T-helper 2 cell treated with Interferon-gamma antibody and Interleukin-4, amounts not matched to agents 5 μg/mL and 100 μg/mL, for 36 hours (primary cell): ENCODE data around the gene TDRD5.

Source experiments
- DNase-seq: peaks from one replicate; pipeline ENCODE4 v3.0.0; 2021; ENCODE audit warnings: low spot score
- H3K27ac Mint-ChIP-seq: one replicate; pipeline ENCODE4 v1.8.0; 2021; ENCODE audit warnings: mild to moderate bottlenecking, mixed read lengths
- H3K27me3 Mint-ChIP-seq: one replicate; pipeline ENCODE4 v1.8.0; 2021; ENCODE audit warnings: low read depth, mixed read lengths
- H3K36me3 Mint-ChIP-seq: one replicate; pipeline ENCODE4 v1.8.0; 2021; ENCODE audit warnings: low read depth, mixed read lengths
- H3K4me1 Mint-ChIP-seq: one replicate; pipeline ENCODE4 v1.8.0; 2021; ENCODE audit warnings: low read depth, mixed read lengths
- H3K4me3 Mint-ChIP-seq: one replicate; pipeline ENCODE4 v1.8.0; 2022; ENCODE audit warnings: mild to moderate bottlenecking, moderate library complexity, mixed read lengths
- H3K9me3 Mint-ChIP-seq: one replicate; pipeline ENCODE4 v1.8.0; 2021; ENCODE audit warnings: mixed read lengths

TDRD5 gene

GRCh38 chr1:179591592-179592580 lies at the start of gene TDRD5:
TDRD5 (plus strand) TSS chr1:179591832; CDS start chr1:179592616, 784 bp downstream.
- H3K36me3 Mint-ChIP-seq = no peaks in the 10 kb centered on the region
- H3K27ac Mint-ChIP-seq = no peak within 1 kb of the TSS
- peaks cover 23% of the 10 kb centered on the region for H3K27me3 Mint-ChIP-seq
- no peaks in the 10 kb centered on the region for H3K4me1 Mint-ChIP-seq
- no peaks in the 10 kb centered on the region for H3K9me3 Mint-ChIP-seq
- no peak within 1 kb of the TSS for H3K4me3 Mint-ChIP-seq
- DNase-seq = no peak

- no peaks in the 10 kb centered on the region for H3K9me3 Mint-ChIP-seq
- H3K4me3 Mint-ChIP-seq = no peak overlapping the region
- H3K27ac Mint-ChIP-seq = no peak overlapping the region
- H3K27me3 Mint-ChIP-seq = no peaks in the 10 kb centered on the region
- no peak for DNase-seq
- no peaks in the 10 kb centered on the region for H3K36me3 Mint-ChIP-seq
- H3K4me1 Mint-ChIP-seq = no peaks in the 10 kb centered on the region
These were observed 46.3 kb upstream of the TDRD5 start for GRCh38 chr1:179545321-179545720.

GRCh38 chr1:179547021-179547535 lies 44.6 kb upstream of the TDRD5 start:
- no peaks in the 10 kb centered on the region for H3K27me3 Mint-ChIP-seq
- no peaks in the 10 kb centered on the region for H3K9me3 Mint-ChIP-seq
- H3K36me3 Mint-ChIP-seq = no peaks in the 10 kb centered on the region
- H3K27ac Mint-ChIP-seq = no peak overlapping the region
- H3K4me1 Mint-ChIP-seq = no peaks in the 10 kb centered on the region
- no peak overlapping the region for H3K4me3 Mint-ChIP-seq
- DNase-seq = no peak

- Mint-ChIP-seq H3K27me3 (no peaks in the 10 kb centered on the region), H3K4me3 (no peak overlapping the region), H3K9me3 (no peaks in the 10 kb centered on the region), H3K27ac (no peak overlapping the region), H3K36me3 (no peaks in the 10 kb centered on the region), H3K4me1 (no peaks in the 10 kb centered on the region)
- DNase-seq = no peak
These were observed 42.8 kb upstream of the TDRD5 start for GRCh38 chr1:179548666-179549367.

GRCh38 chr1:179549368-179549700 lies 42.3 kb upstream of the TDRD5 start:
- Mint-ChIP-seq H3K4me3 (no peak overlapping the region), H3K27ac (no peak overlapping the region)

GRCh38 chr1:179550746-179551682 lies 40.6 kb upstream of the TDRD5 start:
- H3K36me3 Mint-ChIP-seq = no peaks in the 10 kb centered on the region
- H3K27me3 Mint-ChIP-seq = no peaks in the 10 kb centered on the region
- H3K4me1 Mint-ChIP-seq = no peaks in the 10 kb centered on the region
- H3K27ac Mint-ChIP-seq = no peak overlapping the region
- H3K4me3 Mint-ChIP-seq = no peak overlapping the region
- no peak for DNase-seq
- H3K9me3 Mint-ChIP-seq = no peaks in the 10 kb centered on the region

More at GRCh38 chr1:179549368-179549700, 42.3 kb upstream of the TDRD5 start:
- Mint-ChIP-seq H3K27me3 (no peaks in the 10 kb centered on the region), H3K4me1 (no peaks in the 10 kb centered on the region), H3K9me3 (no peaks in the 10 kb centered on the region), H3K36me3 (no peaks in the 10 kb centered on the region)
- no peak for DNase-seq

GRCh38 chr1:179554427-179554826 lies 37.2 kb upstream of the TDRD5 start:
- H3K27ac Mint-ChIP-seq = no peak overlapping the region
- H3K9me3 Mint-ChIP-seq = no peaks in the 10 kb centered on the region
- H3K36me3 Mint-ChIP-seq = no peaks in the 10 kb centered on the region
- no peak overlapping the region for H3K4me3 Mint-ChIP-seq
- no peaks in the 10 kb centered on the region for H3K27me3 Mint-ChIP-seq
- no peak for DNase-seq
- H3K4me1 Mint-ChIP-seq = no peaks in the 10 kb centered on the region

GRCh38 chr1:179558078-179558477 lies 33.6 kb upstream of the TDRD5 start:
- no peak overlapping the region for H3K27ac Mint-ChIP-seq
- no peaks in the 10 kb centered on the region for H3K27me3 Mint-ChIP-seq
- no peaks in the 10 kb centered on the region for H3K36me3 Mint-ChIP-seq
- no peaks in the 10 kb centered on the region for H3K9me3 Mint-ChIP-seq
- no peak overlapping the region for H3K4me3 Mint-ChIP-seq
- no peaks in the 10 kb centered on the region for H3K4me1 Mint-ChIP-seq
- DNase-seq = no peak

GRCh38 chr1:179575497-179576314 lies 15.9 kb upstream of the TDRD5 start, which contains the start of gene NPHS2:
NPHS2 (minus strand) TSS chr1:179575948; CDS start chr1:179575864, 84 bp downstream.
- Mint-ChIP-seq H3K27ac (no peak within 1 kb of the TSS), H3K36me3 (no peaks in the 10 kb centered on the region), H3K4me3 (no peak within 1 kb of the TSS), H3K4me1 (no peaks in the 10 kb centered on the region), H3K9me3 (no peaks in the 10 kb centered on the region), H3K27me3 (peaks cover 42% of the 10 kb centered on the region)
- no peak for DNase-seq

- no peaks in the 10 kb centered on the region for H3K36me3 Mint-ChIP-seq
- H3K27ac Mint-ChIP-seq = no peak overlapping the region
- H3K27me3 Mint-ChIP-seq = peaks cover 42% of the 10 kb centered on the region
- H3K9me3 Mint-ChIP-seq = no peaks in the 10 kb centered on the region
- H3K4me3 Mint-ChIP-seq = no peak overlapping the region
- H3K4me1 Mint-ChIP-seq = no peaks in the 10 kb centered on the region
- DNase-seq = no peak
These were observed 15.1 kb upstream of the TDRD5 start for GRCh38 chr1:179576509-179576908.

- Mint-ChIP-seq H3K9me3 (no peaks in the 10 kb centered on the region), H3K4me3 (no peak overlapping the region), H3K27me3 (peaks cover 35% of the 10 kb centered on the region), H3K36me3 (no peaks in the 10 kb centered on the region), H3K4me1 (no peaks in the 10 kb centered on the region), H3K27ac (no peak overlapping the region)
- DNase-seq = no peak
These were observed 7.8 kb upstream of the TDRD5 start for GRCh38 chr1:179583771-179584320.

- Mint-ChIP-seq H3K27me3 (peaks cover 37% of the 10 kb centered on the region), H3K27ac (no peak overlapping the region), H3K4me3 (no peak overlapping the region), H3K36me3 (no peaks in the 10 kb centered on the region), H3K9me3 (no peaks in the 10 kb centered on the region), H3K4me1 (no peaks in the 10 kb centered on the region)
- DNase-seq = no peak
These were observed 5.4 kb upstream of the TDRD5 start for GRCh38 chr1:179586107-179586823.
